PC-9 (cell line): ENCODE results near the gene EYS.

Experiments used
- EZH2 ChIP-seq: fragments of 200-600 bp; sonication (generic); IDR thresholded peaks from 2 replicates; pipeline ENCODE4 v1.8.0; 2017; ENCODE audit warnings: antibody characterized with exemption, low read depth
- TF ChIP-seq, protein P1 (sequence below): fragments of 200-600 bp; sonication (generic); conservative IDR thresholded peaks from 2 replicates; pipeline ENCODE4 v1.6.1; 2017; ENCODE audit warnings: mixed run types, antibody characterized with exemption, mild to moderate bottlenecking, moderate library complexity

- TF ChIP-seq, protein P1, sequence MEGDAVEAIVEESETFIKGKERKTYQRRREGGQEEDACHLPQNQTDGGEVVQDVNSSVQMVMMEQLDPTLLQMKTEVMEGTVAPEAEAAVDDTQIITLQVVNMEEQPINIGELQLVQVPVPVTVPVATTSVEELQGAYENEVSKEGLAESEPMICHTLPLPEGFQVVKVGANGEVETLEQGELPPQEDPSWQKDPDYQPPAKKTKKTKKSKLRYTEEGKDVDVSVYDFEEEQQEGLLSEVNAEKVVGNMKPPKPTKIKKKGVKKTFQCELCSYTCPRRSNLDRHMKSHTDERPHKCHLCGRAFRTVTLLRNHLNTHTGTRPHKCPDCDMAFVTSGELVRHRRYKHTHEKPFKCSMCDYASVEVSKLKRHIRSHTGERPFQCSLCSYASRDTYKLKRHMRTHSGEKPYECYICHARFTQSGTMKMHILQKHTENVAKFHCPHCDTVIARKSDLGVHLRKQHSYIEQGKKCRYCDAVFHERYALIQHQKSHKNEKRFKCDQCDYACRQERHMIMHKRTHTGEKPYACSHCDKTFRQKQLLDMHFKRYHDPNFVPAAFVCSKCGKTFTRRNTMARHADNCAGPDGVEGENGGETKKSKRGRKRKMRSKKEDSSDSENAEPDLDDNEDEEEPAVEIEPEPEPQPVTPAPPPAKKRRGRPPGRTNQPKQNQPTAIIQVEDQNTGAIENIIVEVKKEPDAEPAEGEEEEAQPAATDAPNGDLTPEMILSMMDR, result no peak
- no peak for TF ChIP-seq EZH2
These were observed 974.1 kb downstream of the EYS start for GRCh38 chr6:64732888-64733287.
